CD4-positive, alpha-beta T cell (primary cell): Measurements from ENCODE around the gene GDNF. TPM values are rescaled to one million over a fixed set of nuclear protein-coding genes. Genes with fewer than 3 reads are reported as not detected.

ENCODE experiments used
- ATAC-seq: fragments of 200-7000 bp; cut with Tn5 transposase; one replicate; pipeline ENCODE4 v1.10.0; 2022; ENCODE audit warnings: mild to moderate bottlenecking; ENCODE audit not compliant: poor library complexity
- CTCF ChIA-PET: fragments of 350-600 bp; sonication (Branson Sonifier 250); formaldehyde crosslinking; loops from one replicate; lab custom pipeline; 2021; ENCODE audit warnings: antibody characterized with exemption, inconsistent platforms; lab: Charles Lee
- POLR2A ChIA-PET: fragments of 350-600 bp; sonication (Branson Sonifier 250); formaldehyde crosslinking; loops from one replicate; lab custom pipeline; 2021; ENCODE audit warnings: antibody characterized with exemption, inconsistent platforms; lab: Charles Lee
- DNase-seq, 14 experiments: peaks; one replicate each; pipeline ENCODE4 v3.0.0-alpha.2; 2013 to 2020; ENCODE audit warnings: mixed read lengths in 2 of 14
- H3K27ac ChIP-seq, 2 donors: one replicate each; pipeline versions ENCODE4 v1.5.1 to v1.7.0; 2013; ENCODE audit warnings: low read length in 2 of 2, low read depth in 1 of 2, mild to moderate bottlenecking in 1 of 2
- H3K27me3 ChIP-seq, 2 experiments: 1 replicate in 1 of 2; 2 replicates in 1 of 2; pipeline versions ENCODE4 v1.6.1 to v1.7.0; 2013; ENCODE audit warnings: low read length in 2 of 2, control low read depth in 1 of 2, mild to moderate bottlenecking in 1 of 2, moderate library complexity in 1 of 2; ENCODE audit not compliant: insufficient read depth in 2 of 2, control insufficient read depth in 1 of 2
- H3K36me3 ChIP-seq: one replicate; pipeline ENCODE4 v1.6.1; 2013; ENCODE audit warnings: low read length, control low read depth; ENCODE audit not compliant: insufficient read depth
- H3K4me1 ChIP-seq: one replicate; pipeline ENCODE4 v1.6.1; 2013; ENCODE audit warnings: low read length, control low read depth; ENCODE audit not compliant: insufficient read depth
- H3K4me3 ChIP-seq: one replicate; pipeline ENCODE4 v1.5.1; 2013; ENCODE audit warnings: mild to moderate bottlenecking, low read length, moderate library complexity
- H3K9me3 ChIP-seq, 2 experiments: 1 replicate in 1 of 2; 2 replicates in 1 of 2; pipeline versions ENCODE4 v1.6.1 to v1.7.0; 2013; ENCODE audit warnings: low read length in 2 of 2, mild to moderate bottlenecking in 2 of 2, control low read depth in 1 of 2, moderate library complexity in 1 of 2; ENCODE audit not compliant: control insufficient read depth in 1 of 2, insufficient read depth in 1 of 2
- H3K27ac Mint-ChIP-seq: one replicate; pipeline ENCODE4 v1.8.0; 2020; ENCODE audit warnings: mixed read lengths
- H3K27me3 Mint-ChIP-seq: one replicate; pipeline ENCODE4 v1.8.0; 2021; ENCODE audit warnings: mixed read lengths
- H3K36me3 Mint-ChIP-seq: one replicate; pipeline ENCODE4 v1.8.0; 2021; ENCODE audit warnings: low read depth, mixed read lengths
- H3K4me1 Mint-ChIP-seq: one replicate; pipeline ENCODE4 v1.8.0; 2021; ENCODE audit warnings: low read depth, mixed read lengths
- H3K4me3 Mint-ChIP-seq: one replicate; pipeline ENCODE4 v1.8.0; 2020; ENCODE audit warnings: mild to moderate bottlenecking, mixed read lengths
- H3K9me3 Mint-ChIP-seq: one replicate; pipeline ENCODE4 v1.8.0; 2020; ENCODE audit warnings: mixed read lengths
- intact Hi-C, 2 experiments: fragments of 100-400 bp; cut with DNase I in 1 of 2; cut with micrococcal nuclease in 1 of 2; formaldehyde crosslinking; loops; one replicate each; pipeline versions ENCODE4 v1.15.1 to v1.9.0; 2023 to 2025; cut with DNase I, micrococcal nuclease
- total RNA-seq, 174 experiments: library from RNA in 2 of 174; stranded (reverse) in 2 of 174; gene quantifications; one replicate each; pipeline ENCODE4 v1.2.3 and lab custom pipeline; 2021 to 2026
- TF ChIP-seq, protein P1 (sequence below): fragments of 200-600 bp; IDR thresholded peaks from one replicate; pipeline ENCODE4 v1.8.0; 2022; ENCODE audit warnings: antibody characterized with exemption, mild to moderate bottlenecking

The GDNF gene
- total RNA-seq, 2 experiments from 2014 or later = not detected

DNA sequence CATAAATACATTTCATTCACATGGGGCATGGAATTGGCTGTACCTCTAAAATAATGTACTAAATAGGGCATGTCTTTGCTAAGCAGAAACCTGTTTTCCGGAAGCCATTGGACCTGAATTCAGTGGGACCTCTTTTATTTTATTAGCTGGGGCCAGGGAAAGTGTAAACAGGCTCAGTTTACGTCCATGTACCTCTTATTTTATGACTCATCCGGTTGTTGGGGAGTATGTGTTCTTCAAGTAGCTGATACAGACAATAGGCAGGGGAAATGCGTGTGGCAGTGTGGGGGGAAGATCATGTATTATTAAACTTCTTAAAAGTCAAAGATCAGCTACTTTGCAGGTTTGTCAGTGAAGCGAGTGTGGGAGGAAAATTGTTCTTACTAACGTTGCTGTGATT, 1.4 kb upstream of the GDNF start:
- CTCF ChIA-PET = no interaction called here
- Mint-ChIP-seq H3K36me3 (no peaks in the 10 kb centered on the region), H3K27me3 (peaks cover 75% of the 10 kb centered on the region), H3K4me1 (peaks cover 22% of the 10 kb centered on the region), H3K27ac (no peak overlapping the region), H3K9me3 (no peaks in the 10 kb centered on the region), H3K4me3 (no peak overlapping the region)
- peaks cover 42 to 73% of the 10 kb centered on the region in 2 experiments for H3K27me3 ChIP-seq
- no peaks in the 10 kb centered on the region for H3K36me3 ChIP-seq
- POLR2A ChIA-PET = no interaction called here
- H3K27ac ChIP-seq = no peak overlapping the region
- ATAC-seq (no peak), DNase-seq (no peak)
- peaks cover 0 to 28% of the 10 kb centered on the region in 2 experiments for H3K9me3 ChIP-seq
- no peak overlapping the region for H3K4me3 ChIP-seq
- peaks cover 23% of the 10 kb centered on the region for H3K4me1 ChIP-seq
- TF ChIP-seq, protein P1, sequence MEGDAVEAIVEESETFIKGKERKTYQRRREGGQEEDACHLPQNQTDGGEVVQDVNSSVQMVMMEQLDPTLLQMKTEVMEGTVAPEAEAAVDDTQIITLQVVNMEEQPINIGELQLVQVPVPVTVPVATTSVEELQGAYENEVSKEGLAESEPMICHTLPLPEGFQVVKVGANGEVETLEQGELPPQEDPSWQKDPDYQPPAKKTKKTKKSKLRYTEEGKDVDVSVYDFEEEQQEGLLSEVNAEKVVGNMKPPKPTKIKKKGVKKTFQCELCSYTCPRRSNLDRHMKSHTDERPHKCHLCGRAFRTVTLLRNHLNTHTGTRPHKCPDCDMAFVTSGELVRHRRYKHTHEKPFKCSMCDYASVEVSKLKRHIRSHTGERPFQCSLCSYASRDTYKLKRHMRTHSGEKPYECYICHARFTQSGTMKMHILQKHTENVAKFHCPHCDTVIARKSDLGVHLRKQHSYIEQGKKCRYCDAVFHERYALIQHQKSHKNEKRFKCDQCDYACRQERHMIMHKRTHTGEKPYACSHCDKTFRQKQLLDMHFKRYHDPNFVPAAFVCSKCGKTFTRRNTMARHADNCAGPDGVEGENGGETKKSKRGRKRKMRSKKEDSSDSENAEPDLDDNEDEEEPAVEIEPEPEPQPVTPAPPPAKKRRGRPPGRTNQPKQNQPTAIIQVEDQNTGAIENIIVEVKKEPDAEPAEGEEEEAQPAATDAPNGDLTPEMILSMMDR = no peak
- intact Hi-C loops = no loop called here

DNA sequence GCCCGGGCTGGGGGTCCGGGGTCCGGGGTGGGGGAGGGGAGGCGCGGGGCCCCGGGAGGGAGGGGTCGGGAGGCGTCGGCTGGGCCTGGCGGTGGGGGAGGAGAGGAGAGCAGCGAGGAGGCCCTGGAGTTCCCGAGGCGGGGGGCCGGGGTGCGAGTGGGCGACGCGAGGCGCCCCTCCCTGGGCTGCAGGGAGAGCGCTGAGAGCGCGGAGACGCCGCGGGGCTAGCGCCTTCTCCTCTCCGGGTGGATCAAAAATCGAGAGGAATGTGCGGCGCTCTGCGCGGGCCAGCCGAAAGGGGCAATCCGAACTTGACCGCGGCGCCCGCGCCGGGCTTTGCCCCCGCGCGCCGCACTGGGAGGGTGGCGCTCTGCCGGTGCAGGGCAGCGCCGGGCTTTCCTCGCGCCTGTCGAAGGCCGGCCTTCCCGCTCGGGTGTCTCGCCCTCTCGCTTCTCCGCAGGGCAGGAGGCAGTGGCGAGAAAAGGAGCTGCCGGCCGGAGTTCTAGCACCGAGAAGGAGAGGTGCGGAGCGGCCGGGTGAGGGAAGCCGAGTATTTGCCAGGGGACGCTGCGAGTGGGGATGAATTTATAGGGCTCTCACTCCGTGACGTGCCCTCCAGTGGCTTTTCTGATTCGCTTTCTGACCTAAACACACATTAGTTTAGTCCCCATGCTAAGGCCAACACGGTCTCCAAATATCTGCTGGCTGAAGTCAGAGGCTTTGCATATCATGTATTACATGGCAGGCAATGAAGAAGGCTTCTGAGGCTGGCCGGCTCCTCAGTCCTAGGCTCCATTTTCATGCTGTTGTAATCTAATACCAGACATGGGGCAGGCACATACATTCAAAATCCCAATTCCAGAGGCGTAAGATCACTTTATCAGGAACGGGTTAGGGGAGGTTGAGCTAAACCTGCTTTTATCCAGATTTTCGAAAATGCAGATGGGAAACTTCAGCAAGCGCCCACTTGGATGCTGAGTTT, 503 bp upstream of the GDNF start:
- no peak for DNase-seq
- Mint-ChIP-seq H3K27ac (no peak overlapping the region), H3K36me3 (no peaks in the 10 kb centered on the region), H3K9me3 (no peaks in the 10 kb centered on the region), H3K4me3 (no peak overlapping the region), H3K27me3 (peaks cover 81% of the 10 kb centered on the region), H3K4me1 (peaks cover 22% of the 10 kb centered on the region)
- intact Hi-C loops = no loop called here
- no peak for ATAC-seq
- peaks cover 0 to 30% of the 10 kb centered on the region in 2 experiments for H3K9me3 ChIP-seq
- no peaks in the 10 kb centered on the region for H3K36me3 ChIP-seq
- peaks cover 24% of the 10 kb centered on the region for H3K4me1 ChIP-seq
- TF ChIP-seq, protein P1 = no peak
- CTCF ChIA-PET = no interaction called here
- POLR2A ChIA-PET = no interaction called here
- peaks cover 50 to 82% of the 10 kb centered on the region in 2 experiments for H3K27me3 ChIP-seq
- H3K4me3 ChIP-seq = no peak overlapping the region
- no peak overlapping the region for H3K27ac ChIP-seq

DNA sequence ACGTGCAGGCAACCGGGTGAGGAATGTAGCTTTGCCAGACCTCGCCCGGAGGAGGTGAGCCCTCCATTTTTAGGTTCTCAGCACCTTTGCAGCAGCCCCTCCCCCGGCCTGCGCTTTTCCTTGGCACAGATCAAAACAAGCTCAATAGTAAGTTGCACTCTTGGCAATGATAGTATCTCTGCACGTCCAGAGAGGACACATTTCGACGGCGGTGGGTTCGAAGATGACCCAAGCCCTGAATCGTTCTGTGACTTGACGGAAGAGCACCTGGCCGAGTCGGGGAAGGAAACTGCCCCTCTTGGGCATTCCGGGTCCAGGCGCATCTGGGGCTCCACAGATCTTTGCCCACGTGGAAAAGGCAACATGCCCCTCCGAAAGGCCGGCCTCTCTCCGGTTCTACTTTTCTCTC, 904 bp downstream of the GDNF start:
- ATAC-seq (no peak), DNase-seq (no peak)
- Mint-ChIP-seq H3K27ac (no peak overlapping the region), H3K4me1 (peaks cover 25% of the 10 kb centered on the region), H3K4me3 (no peak overlapping the region), H3K27me3 (peaks cover 85% of the 10 kb centered on the region), H3K9me3 (no peaks in the 10 kb centered on the region), H3K36me3 (no peaks in the 10 kb centered on the region)
- peaks cover 0 to 37% of the 10 kb centered on the region in 2 experiments for H3K9me3 ChIP-seq
- peaks cover 57 to 92% of the 10 kb centered on the region in 2 experiments for H3K27me3 ChIP-seq
- intact Hi-C loops = loop anchor here in 1 of 2 experiments (5.0 kb wide), 1 partner anchor 353 kb away; no protein-coding TSS in a partner anchor
- no peak overlapping the region for H3K27ac ChIP-seq
- TF ChIP-seq, protein P1 = no peak
- POLR2A ChIA-PET = no interaction called here
- no peaks in the 10 kb centered on the region for H3K36me3 ChIP-seq
- no peak overlapping the region for H3K4me3 ChIP-seq
- CTCF ChIA-PET = no interaction called here
- H3K4me1 ChIP-seq = peaks cover 24% of the 10 kb centered on the region
